ENCODE data around the gene CYP2C19.

DNA sequence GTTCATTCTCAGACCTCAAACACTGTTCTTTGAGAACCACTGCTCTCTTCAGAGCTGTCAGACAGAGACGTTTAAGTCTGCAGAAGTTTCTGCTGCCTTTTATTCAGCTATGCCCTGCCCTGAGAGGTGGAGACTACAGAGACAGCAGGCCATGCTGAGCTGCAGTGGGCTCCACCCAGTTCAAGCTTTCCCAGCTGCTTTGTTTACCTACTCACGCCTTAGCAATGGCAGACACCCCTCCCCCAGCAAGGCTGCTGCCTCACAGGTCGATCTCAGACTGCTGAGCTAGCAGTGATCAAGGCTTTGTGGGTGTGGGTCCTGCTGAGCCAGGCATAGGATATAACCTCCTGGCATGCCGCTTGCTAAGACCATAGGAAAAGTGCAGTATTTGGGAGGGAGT, 95.5 kb downstream of the CYP2C19 start:
- TF ChIP-seq, protein P1, sequence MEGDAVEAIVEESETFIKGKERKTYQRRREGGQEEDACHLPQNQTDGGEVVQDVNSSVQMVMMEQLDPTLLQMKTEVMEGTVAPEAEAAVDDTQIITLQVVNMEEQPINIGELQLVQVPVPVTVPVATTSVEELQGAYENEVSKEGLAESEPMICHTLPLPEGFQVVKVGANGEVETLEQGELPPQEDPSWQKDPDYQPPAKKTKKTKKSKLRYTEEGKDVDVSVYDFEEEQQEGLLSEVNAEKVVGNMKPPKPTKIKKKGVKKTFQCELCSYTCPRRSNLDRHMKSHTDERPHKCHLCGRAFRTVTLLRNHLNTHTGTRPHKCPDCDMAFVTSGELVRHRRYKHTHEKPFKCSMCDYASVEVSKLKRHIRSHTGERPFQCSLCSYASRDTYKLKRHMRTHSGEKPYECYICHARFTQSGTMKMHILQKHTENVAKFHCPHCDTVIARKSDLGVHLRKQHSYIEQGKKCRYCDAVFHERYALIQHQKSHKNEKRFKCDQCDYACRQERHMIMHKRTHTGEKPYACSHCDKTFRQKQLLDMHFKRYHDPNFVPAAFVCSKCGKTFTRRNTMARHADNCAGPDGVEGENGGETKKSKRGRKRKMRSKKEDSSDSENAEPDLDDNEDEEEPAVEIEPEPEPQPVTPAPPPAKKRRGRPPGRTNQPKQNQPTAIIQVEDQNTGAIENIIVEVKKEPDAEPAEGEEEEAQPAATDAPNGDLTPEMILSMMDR (IDR thresholded peaks at IDR 0.05): no peak
- no peak for TF ChIP-seq POLR2A (IDR thresholded peaks at IDR 0.05)

All from tibial nerve (tissue), 3 donors.